Stimulated activated naive CD8-positive, alpha-beta T cell treated with anti-CD3 and anti-CD28 coated beads, Interleukin-15, Interleukin-2, amounts not matched to agents 100 U/mL and 50 U/mL, for 24 hours (primary cell): ENCODE measurements around the gene ACTBL2.
A peak's percentile ranks its signal among the peaks of the same experiment; 100 is the strongest.
"Not testable (repeated sequence)": the region's sequence is repeated elsewhere in the genome, so short reads cannot be mapped to it uniquely, and the experiment has no call there.

Source experiments
- ATAC-seq: fragments of 150-1000 bp; cut with Tn5 transposase; one replicate; pipeline ENCODE4 v1.10.0; 2021
- DNase-seq: peaks from one replicate; pipeline ENCODE4 v3.0.0; 2021

ACTBL2 gene

GRCh38 chr5:57482671-57483106, at the start of gene ACTBL2:
TSS of gene ACTBL2 (minus strand) at chr5:57482811. CDS start at chr5:57482707, 104 bp downstream.
- DNase-seq (no peak), ATAC-seq (no peak)

- ATAC-seq: no peak
- no peak for DNase-seq
Measured at GRCh38 chr5:57531333-57531732, 48.7 kb upstream of the ACTBL2 start.

- no peak for DNase-seq
Measured at GRCh38 chr5:57529864-57530263, 47.3 kb upstream of the ACTBL2 start.

GRCh38 chr5:57527870-57528269, 45.3 kb upstream of the ACTBL2 start:
- DNase-seq: no peak
- no peak for ATAC-seq

More at GRCh38 chr5:57529864-57530263, 47.3 kb upstream of the ACTBL2 start:
- no peak for ATAC-seq

- ATAC-seq: no peak
Measured at GRCh38 chr5:57524348-57525060, 41.9 kb upstream of the ACTBL2 start.

GRCh38 chr5:57522477-57522876, 39.9 kb upstream of the ACTBL2 start:
- not testable (repeated sequence) for ATAC-seq

More at GRCh38 chr5:57524348-57525060, 41.9 kb upstream of the ACTBL2 start:
- DNase-seq: no peak

GRCh38 chr5:57518415-57518814, 35.8 kb upstream of the ACTBL2 start:
- not testable (repeated sequence) for ATAC-seq, DNase-seq

More at GRCh38 chr5:57522477-57522876, 39.9 kb upstream of the ACTBL2 start:
- DNase-seq: not testable (repeated sequence)

GRCh38 chr5:57517250-57517649, 34.6 kb upstream of the ACTBL2 start:
- no peak for ATAC-seq
- no peak for DNase-seq

GRCh38 chr5:57513785-57514184, 31.2 kb upstream of the ACTBL2 start:
- no peak for ATAC-seq
- no peak for DNase-seq

- no peak for DNase-seq
- ATAC-seq: no peak
Measured at GRCh38 chr5:57511321-57511720, 28.7 kb upstream of the ACTBL2 start.

- ATAC-seq (no peak), DNase-seq (no peak)
Measured at GRCh38 chr5:57509501-57510260, 27.1 kb upstream of the ACTBL2 start.

- ATAC-seq: no peak
- no peak for DNase-seq
Measured at GRCh38 chr5:57508211-57508610, 25.6 kb upstream of the ACTBL2 start.

- no peak for DNase-seq
Measured at GRCh38 chr5:57505272-57506200, 22.9 kb upstream of the ACTBL2 start.

GRCh38 chr5:57504357-57504756, 21.7 kb upstream of the ACTBL2 start:
- no peak for DNase-seq
- no peak for ATAC-seq

More at GRCh38 chr5:57505272-57506200, 22.9 kb upstream of the ACTBL2 start:
- ATAC-seq: no peak

GRCh38 chr5:57503433-57503832, 20.8 kb upstream of the ACTBL2 start:
- no peak for ATAC-seq
- DNase-seq: no peak

- no peak for DNase-seq
- ATAC-seq: no peak
Measured at GRCh38 chr5:57501414-57502201, 19.0 kb upstream of the ACTBL2 start.

- DNase-seq: peak; percentile 5
- peak; percentile 6 for ATAC-seq
Measured at GRCh38 chr5:57499262-57500050, 16.8 kb upstream of the ACTBL2 start.

- no peak for DNase-seq
- no peak for ATAC-seq
Measured at GRCh38 chr5:57497733-57498132, 15.1 kb upstream of the ACTBL2 start.

GRCh38 chr5:57495285-57496086, 12.9 kb upstream of the ACTBL2 start:
- no peak for ATAC-seq
- DNase-seq: no peak
